COLO668 (cell line): ENCODE data around the gene STARD7.
"Not testable (repeated sequence)": the region's sequence is repeated elsewhere in the genome, so short reads cannot be mapped to it uniquely, and the experiment has no call there.

Experiments used
- DNase-seq: peaks from one replicate; lab custom pipeline; 2025; ENCODE audit not compliant: unreplicated experiment; lab: John Stamatoyannopoulos, UW

Gene STARD7

DNA sequence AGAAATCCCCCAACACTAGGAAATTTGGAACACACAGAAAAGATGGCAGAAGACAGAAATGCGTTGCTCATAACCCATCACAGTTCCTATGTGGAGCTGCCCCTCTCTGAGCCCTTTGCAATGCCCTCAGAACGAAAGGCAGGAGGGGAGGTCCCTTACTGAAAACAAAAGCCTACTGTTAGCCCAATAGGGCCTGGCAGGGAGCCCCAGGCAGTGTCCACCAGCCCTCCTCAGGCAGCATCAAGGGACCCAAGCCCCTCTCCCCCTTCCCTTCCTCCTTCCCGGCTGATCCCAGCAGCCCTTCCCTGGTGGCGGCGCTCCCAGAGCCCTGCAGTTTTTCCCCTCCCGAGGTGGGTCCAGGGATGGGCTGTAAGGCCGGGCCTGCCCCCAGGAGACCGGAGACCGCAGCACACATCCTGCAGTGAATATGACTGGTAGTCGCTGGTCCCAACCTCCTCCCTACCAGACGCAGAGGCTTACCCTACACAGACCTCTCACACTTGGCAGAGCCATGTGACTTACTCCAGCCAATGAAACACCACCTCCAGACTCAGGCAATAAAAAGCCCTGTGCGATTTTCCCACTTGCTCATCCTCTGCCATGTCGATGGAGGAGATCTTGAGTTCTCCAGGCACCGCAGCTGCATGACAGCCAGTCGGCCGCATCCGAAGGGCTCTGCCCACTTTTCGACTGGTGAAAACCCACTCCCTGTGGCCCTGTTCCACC, 44.0 kb downstream of the STARD7 start:
- no peak for DNase-seq

DNA sequence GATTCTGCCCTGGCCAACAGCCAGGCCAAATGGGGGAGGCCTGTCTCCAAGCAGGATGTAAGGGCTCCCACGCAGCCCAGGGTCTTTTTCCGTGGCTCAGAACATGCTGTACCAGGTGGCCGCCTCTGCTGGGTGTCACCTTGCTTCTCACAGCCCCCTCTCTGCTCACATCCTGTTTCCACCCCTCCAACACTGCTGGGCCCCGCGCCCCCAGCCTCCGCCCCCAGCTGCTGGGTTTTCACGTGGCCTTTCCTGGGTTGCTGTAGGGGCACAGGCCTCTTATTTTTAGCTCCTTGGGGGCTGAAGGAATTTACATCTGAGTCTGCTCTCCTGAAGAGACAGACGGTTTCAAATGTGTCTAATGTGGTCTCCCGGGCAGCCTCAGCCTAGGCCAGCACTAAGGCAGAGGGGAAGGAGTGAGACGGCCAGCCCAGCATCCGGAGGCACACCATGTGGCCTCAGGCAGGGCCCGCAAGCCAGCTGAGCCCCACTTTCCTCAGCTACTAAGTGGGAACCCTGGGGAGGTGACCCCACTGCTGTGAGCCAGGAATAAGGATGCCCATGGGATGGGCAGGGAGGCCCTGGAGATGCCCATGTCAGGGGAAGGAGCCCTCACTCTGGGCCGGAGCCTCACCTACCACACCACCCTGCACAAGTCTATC, 44.7 kb downstream of the STARD7 start:
- no peak for DNase-seq

DNA sequence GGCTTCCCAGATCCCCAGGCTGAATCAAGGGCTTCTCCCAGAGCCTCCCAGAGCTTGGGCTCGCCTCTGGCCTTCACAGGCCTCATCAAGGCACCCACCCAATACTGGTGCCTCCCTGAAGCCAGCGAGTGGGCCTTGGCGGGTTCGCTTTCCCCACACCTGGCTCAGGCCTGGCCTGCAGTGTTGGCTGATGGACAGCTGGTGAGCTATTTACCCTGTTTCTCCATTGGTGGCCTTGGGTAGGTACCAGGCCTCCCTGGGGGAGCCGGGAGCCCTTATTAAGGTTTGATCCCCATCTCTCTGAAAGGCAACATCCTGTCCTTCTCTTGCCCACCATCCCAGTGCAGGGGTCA, 45.2 kb downstream of the STARD7 start:
- DNase-seq: no peak

DNA sequence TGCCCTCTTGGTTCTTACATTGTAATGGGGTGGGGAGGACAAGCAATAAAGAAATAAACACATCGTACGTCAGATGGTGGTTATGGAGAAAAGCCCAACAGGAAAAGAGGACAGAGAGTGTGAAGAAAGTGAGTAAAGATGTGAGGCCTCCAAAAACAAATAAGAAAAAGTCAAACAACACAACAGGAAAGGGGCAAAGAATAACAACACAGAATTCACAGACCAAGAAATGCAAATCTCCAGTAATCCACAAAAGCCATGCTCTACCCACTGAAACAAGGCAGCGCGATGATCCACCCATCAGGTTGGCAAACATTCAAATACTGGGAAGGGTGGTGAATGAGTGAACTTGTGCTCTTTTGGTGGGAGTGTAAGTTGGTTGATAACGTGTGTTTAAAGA, 46.7 kb downstream of the STARD7 start:
- DNase-seq: no peak

DNA sequence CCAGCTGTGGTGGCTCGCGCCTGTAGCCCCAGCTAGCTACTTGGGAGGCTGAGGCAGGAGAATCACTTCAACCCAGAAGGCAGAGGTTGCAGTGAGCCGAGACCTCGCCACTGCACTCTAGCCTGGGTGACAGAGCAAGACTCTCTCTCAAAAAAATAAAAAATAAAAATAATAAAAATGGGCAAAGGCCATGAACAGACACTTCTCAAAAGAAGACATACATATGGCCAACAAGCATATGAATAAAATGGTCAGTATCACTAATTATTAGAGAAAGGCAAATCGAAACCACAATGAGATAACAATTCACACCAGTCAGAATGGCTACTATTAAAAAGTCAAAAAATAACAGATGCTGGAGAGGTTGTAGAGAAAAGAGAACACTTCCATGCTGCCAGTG, 48.3 kb downstream of the STARD7 start:
- not testable (repeated sequence) for DNase-seq

DNA sequence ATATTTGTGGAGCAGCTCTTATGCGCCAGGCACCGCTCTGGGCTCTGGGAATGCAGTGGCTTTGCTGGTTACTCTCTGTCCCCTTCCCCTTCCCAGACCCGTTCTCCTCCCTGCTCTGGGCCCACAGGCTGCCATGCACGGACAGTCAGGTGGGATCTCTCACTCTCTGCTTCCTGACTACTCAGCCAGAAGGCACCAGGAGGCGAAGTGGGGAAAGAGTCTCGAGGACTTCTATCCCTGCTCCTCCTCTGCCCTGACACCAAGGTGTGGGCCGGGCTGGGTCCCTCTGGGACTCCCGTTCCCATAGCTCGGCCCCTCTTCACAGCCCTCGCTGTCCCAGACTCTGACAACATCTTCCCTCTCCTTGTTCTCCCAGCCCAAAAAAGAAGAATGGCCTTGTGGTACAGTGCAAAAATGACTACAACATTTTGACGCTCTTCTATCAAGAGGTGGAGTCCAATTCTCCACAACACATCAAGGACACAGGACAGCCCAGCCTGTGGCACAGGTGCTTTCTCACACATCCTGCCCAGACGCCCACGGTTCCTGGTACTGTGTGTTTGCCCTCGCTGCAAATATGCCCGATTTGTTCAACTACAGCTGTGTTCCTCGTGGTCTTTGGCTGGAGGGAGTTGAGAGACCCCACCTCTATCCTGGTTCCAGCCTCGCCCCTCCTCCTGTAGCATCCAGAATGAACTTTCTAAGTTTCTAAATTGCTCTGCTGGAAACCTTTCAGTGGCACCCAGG, 49.4 kb downstream of the STARD7 start:
- no peak for DNase-seq

DNA sequence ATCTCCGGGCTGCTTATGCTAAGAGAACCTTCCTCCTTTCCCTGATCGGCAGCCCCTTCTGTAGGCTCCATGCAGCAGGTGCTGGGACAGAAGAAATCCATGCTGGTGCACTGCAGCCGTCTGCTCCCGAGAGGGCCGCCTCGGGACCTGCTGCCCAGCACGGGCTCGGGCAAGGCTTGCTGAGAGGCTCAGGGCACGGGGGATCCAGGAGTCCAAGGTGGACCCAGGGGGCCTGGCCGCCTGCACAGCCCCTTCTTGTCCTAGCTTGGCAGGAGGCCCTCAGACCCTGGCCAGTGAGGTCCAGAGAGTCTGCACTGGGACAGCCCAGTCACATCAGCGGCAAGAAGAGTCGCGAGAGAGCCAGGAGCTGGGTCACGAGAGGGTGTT, 50.1 kb downstream of the STARD7 start:
- no peak for DNase-seq

DNA sequence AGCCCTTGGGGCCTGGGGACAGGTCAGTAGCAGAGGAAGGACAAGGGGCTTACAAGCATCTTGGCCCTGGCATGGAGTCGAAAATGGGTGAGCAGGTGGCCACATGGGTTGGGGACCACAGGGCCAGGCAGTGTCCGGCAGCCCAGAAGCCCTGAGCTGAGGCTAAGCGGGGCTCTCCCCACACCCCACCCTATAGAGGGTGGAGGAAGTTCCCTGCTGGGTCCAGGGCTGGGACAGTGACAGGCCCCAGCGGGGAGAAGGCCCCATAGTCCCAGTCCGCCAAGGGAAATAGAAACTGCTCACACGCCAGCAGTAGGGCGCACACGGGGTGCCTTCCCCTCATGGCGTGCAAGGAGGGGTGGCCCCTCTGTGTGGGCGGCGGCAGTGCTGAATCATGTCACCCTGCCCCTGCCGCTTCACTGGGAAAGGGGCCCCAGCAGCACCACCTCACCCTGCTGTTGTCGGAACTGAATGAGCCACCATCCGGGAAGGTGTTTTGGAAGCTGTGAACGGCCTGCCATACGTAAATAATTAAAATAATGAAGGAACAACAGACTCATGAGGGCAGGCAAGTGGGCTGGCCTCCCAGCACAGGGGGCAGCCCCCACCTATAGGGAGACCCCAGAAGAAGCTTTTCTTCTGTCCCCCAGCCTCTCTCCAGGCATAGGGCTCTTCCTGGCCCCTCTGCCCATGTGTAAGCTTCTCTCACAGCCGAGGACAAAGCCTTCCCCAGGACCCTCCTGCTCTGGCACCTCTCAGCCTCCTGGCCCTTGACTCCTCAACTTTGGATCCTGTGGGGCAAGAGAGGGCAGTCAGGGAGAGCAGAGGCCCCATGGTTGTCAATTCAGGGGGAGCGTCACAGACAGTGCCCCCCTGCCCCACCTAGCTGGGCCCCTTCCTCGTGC, 50.7 kb downstream of the STARD7 start:
- no peak for DNase-seq

DNA sequence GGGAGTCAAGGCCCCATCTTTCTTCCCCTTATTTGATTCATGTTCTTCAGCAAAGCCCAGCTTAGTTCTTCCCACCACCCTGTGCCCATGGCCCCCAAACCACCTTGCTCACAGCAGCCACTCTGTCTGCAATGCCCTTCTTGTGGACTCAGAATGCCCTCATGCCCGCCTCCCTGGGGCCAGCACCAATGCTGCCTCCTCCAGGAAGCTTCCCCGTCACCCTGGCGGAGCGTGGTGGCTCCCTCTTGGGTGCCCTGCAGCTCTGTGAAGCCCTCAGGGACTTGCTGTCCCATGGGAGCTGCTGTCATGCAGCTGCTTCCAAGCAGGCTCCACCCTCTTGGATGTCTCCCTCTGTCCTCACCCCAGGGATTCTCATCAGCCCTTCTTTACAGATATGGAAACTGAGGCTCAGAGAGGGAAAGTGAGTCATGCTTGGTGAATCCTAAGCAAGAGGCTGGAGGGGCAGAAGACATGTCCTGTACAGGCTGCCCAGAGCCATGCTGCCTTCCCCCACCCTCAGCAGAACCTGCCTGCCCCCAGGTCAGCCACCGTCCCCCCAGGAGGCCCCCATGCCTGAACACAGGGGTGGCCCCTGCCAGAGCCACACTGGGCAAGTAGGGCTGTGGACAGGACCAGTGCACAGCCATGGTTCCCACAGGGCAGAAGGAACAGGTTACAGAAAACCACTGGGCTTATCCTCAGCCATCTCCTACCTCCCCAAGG, 51.5 kb downstream of the STARD7 start:
- DNase-seq: no peak

DNA sequence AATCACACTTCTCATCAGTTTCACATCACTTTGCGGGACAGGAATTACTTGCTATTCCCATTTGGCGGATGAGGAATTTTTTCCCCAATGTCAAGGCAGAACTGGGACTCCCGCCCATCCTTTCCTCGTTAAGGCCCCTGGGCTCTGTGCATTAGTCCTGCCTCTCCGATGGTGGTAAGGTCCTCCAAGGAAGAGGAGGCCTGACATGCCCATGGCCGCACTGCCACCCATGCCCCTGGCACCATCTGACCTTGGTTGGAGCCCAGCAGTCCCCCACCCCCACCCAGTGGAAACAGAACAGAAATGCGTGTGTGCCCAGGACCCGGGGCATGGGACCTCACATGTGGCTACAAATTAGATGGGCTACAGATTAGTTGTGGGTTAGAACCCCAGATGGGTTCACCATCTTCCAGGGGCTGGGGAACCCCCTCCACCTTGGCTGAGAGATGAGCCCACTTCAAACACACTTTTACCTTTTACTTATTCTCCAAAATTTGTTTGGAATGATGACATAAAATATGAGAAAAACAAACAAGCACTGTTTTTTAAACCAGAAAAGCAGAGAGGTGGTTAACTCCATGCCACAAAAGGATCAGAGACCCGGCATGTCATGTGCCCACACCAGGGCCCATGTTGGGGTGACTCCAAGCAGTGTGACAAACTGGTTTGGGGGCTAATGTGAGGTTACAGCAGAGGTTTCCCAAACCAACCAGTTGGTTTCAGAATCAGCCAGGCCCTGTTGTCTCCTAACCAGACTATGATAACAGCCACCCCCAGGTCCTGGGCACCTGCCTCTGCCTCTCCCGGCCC, 52.4 kb downstream of the STARD7 start:
- DNase-seq: no peak

DNA sequence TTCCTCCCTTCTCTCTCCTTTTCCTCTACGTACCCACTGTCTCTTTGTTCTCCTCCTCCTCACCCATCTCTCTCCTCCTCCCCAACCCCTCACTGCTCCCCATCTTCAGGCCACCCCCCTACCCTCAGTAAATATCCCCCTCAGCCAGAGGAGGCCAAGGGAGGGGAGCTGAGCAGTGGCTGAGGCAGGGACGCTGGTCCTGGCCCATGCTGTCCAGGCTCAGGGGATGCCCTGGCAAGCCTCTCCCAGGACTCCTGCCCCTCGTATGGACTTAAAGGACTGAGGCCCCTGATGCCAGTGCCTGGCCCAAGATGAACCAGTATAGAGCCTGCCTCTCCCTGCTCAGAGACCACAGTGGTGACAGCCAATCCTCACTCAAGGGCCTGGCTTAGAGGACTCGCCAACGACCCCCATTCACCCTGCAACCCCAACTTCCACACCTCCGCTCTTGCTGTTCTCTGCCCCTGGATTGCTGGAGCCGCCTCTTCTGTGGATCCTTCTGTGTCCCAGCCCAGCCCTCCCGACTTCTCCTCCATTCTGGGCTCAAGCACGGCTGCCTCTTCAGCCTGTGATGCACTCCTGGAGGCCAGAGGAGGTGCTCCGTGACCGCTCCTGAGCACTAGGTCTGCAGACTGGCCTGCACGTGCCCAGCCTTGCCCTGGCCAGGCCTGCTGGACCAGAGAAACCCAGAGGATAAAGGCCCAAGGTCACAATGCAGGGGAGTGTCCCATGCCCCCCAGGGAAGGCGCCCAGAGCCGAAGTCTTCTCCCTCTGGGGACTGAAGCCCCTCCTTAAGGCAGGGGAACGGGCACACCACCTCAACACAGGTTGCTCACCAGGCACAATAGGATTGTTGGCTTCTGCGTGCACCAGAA, 53.9 kb downstream of the STARD7 start:
- DNase-seq: no peak

DNA sequence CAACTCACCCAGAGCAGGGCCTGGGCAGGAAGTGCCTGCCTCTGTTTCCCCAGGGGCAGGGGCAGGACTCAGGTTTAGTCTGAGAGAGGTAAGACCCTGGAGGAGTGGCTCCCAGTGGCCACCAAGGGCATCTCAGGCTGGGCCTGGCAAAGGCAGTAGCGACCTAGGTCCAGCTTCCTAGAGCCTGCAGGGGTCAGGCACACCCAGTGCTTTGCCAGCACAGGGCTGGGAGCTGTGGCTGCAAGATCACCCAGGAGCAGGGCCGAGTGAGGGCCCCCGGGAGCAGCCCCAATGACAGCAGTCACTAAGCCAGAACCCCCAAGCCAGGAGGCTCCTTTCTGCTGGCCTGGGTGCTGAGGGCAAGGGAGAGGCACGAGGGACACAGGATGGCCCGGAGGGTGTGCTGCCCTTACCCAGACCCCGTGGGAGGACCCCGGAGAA, 54.6 kb downstream of the STARD7 start:
- no peak for DNase-seq

DNA sequence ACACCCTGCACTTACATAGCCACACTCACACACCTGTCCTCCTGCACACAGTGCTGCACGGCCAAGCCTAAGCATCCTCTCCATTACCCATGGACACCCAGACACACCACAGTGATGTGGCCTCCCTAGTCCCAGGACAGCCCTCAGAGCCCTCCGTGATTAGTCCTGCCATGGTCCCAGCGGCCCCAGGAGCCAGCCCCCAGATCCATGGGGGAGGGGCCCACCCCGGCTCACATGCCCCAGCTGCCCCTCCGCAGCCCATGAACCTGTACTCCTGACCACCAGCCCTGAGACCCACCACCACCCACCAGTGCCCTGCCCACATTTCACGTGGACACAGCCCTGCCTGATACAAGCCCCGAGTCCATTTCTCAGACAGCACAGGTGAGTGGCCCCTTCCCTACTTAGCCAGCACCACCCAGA, 55.3 kb downstream of the STARD7 start:
- DNase-seq: no peak

DNA sequence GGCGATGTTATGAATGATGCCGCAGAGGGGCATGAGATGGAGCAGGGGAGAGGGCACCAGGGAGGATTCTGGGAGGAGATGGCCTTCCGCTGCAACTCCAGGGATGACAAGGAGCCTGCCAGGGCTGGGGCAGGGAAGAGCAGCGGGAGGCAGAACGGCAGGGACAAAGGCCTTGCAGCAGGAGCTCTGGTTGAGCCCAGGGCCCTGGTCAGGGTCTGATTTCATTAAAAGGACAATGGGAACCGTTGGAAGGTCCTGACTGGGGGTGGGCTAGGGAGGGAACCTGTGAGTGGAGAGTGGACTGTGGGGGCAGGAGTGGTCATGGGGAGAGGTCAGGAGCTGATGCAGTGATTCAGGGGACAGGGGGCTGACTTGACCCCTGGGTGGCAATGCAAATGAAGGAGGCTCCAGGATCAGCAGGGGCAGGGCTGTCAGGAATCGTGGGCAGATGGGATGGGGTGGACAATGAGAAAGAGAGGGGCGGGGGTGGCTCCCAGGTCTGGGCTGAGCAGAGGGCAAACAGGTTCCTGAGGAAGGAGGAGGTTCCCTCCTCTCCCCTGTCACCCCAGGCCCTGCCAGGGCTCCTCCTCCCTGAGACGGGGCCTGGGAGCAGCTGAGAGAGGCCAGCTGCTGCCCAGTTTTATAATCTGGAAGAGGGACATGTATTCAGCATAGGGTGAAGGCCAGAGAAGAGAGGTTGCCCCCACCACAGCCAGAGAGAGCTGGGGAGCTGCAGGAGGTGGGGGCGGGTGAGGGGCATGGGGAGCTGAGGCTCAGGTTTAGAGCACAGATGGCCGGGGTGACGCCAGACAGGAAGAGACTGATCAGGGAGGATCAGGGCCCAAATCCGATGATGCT, 56.1 kb downstream of the STARD7 start:
- DNase-seq: no peak

DNA sequence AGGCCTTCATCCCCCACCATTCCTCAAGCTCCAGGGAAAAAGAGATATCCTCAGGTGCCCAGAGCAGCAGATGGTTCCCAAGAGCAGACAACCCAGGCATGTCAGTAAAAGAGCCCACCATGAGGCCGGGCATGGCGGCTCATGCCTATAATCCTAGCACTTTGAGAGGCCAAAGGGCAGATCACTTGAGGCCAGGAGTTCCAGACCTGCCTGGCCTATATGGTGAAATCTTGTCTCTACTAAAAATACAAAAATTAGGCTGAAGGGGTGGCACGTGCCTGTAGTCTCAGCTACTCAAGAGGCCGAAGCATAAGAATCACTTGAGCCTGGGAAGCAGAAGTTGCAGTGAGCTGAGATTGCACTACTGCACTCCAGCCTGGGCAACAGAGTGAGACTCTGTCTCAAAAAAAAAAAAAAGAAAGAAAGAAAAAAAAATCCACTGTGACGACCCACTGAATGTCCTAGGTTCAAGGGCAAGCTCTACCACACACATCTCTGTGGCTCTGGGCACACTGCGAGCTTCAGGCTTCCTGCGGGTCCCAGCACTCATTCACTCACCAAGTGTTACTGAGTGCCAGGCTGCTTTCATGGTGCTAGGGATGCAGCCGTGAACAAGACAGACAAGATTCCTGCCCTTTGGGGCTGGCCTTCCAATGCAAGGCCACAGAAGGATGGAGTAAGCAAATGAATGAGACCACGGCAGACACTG, 56.9 kb downstream of the STARD7 start:
- DNase-seq: no peak

DNA sequence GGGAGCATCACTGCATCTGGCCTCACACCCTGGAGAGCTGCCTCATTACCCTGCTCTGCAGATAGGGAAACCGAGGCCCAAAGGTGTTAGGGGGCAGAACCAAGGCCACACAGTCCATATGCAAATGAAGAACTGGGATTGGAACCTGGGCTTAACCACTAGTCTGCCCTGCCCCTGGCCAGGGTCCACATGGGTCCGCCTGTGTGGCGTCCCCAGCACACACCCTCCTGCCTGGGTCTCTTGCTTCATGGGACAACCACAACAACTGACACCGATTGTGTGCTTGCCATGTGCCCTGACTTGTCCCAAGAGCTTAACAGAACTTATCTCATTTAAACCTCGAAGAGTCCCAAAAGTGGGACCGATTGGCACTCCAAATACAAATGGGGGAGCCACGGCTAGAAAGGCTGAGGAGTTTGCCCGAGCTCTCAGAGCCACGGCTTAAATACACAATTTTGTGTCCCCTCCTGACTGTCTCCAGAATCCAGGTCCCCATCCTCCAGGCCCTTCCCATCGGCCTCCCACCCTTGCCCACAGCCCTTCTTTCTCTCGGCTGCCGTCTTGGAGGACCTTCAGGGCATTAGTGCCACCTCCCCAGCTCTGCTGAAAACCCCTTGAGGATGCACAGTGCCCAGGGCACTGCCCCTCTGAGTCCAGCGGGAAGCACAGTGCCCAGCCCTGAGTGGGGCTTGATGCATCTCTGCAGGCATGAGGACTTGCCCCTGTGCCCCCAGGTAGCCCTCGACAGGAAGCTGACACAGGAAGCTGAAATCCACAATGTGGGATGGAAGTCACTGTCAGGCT, 57.6 kb downstream of the STARD7 start:
- no peak for DNase-seq
